Tibial nerve (tissue), 4 donors: ENCODE measurements around the gene ANGPTL8. TPM values are rescaled to one million over a fixed set of nuclear protein-coding genes. Genes with fewer than 3 reads are reported as not detected.
A peak's percentile ranks its signal among the peaks of the same experiment; 100 is the strongest.

Experiments
- DNase-seq, 2 donors: peaks; one replicate each; pipeline ENCODE4 v3.0.0-alpha.2; 2019; ENCODE audit warnings: low spot score in 2 of 2
- H3K27ac ChIP-seq, 4 donors: fragments of 200-600 bp; sonication (generic) in 3 of 4; one replicate each; pipeline ENCODE4 v1.5.1; 2017 to 2019; ENCODE audit warnings: mild to moderate bottlenecking in 1 of 4
- H3K27me3 ChIP-seq, 2 donors: fragments of 200-600 bp; sonication (generic) in 1 of 2; one replicate each; pipeline versions ENCODE4 v1.5.1 to v1.6.0; 2017 to 2019
- H3K36me3 ChIP-seq, 3 donors: fragments of 200-600 bp; sonication (generic); one replicate each; pipeline ENCODE4 v1.5.1; 2018 to 2019
- H3K4me1 ChIP-seq, 4 donors: fragments of 200-600 bp; sonication (generic) in 3 of 4; one replicate each; pipeline ENCODE4 v1.5.1; 2017 to 2019
- H3K4me3 ChIP-seq, 4 donors: fragments of 200-600 bp; sonication (generic) in 3 of 4; one replicate each; pipeline ENCODE4 v1.5.1; 2017 to 2019; ENCODE audit warnings: mild to moderate bottlenecking in 1 of 4, moderate library complexity in 1 of 4
- H3K9me3 ChIP-seq, 4 donors: fragments of 200-600 bp; sonication (generic) in 3 of 4; one replicate each; pipeline ENCODE4 v1.5.1; 2017 to 2019
- EP300 ChIP-seq, 2 donors: sonication (generic); formaldehyde crosslinking; IDR thresholded peaks; one replicate each; pipeline ENCODE4 v1.6.1; 2017; ENCODE audit warnings: antibody characterized with exemption in 2 of 2, mild to moderate bottlenecking in 1 of 2
- POLR2A ChIP-seq, 2 donors: fragments of 450-650 bp; IDR thresholded peaks; one replicate each; pipeline ENCODE4 v1.6.1; 2017; ENCODE audit warnings: antibody characterized with exemption in 2 of 2, mild to moderate bottlenecking in 2 of 2, moderate library complexity in 2 of 2
- WGBS, 2 donors: methylation state at CpG; one replicate each; pipeline ENCODE4 v1.1.5; 2018; 5-methylcytosine and 5-hydroxymethylcytosine counted together
- total RNA-seq, 4 donors: library from RNA; depleted of rRNA; stranded (reverse); fragments of >200 nt; gene quantifications; one replicate each; pipeline ENCODE4 v1.1.0, GENCODE V29; 2016
- TF ChIP-seq, protein P1 (sequence below), 5 experiments: fragments of 200-600 bp in 3 of 5; fragments of 450-650 bp in 2 of 5; sonication (generic) in 3 of 5; IDR thresholded peaks; one replicate each; pipeline ENCODE4 v1.5.1; 2016 to 2019; ENCODE audit warnings: antibody characterized with exemption in 5 of 5, mild to moderate bottlenecking in 3 of 5, moderate library complexity in 2 of 5

ANGPTL8 gene, protein sequence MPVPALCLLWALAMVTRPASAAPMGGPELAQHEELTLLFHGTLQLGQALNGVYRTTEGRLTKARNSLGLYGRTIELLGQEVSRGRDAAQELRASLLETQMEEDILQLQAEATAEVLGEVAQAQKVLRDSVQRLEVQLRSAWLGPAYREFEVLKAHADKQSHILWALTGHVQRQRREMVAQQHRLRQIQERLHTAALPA
- 10 to 100 TPM in 2 of 4 donors, 1 to 10 TPM in 1, not detected in 1; 2.0 to 13.2 (median 10.8) TPM for total RNA-seq

DNA sequence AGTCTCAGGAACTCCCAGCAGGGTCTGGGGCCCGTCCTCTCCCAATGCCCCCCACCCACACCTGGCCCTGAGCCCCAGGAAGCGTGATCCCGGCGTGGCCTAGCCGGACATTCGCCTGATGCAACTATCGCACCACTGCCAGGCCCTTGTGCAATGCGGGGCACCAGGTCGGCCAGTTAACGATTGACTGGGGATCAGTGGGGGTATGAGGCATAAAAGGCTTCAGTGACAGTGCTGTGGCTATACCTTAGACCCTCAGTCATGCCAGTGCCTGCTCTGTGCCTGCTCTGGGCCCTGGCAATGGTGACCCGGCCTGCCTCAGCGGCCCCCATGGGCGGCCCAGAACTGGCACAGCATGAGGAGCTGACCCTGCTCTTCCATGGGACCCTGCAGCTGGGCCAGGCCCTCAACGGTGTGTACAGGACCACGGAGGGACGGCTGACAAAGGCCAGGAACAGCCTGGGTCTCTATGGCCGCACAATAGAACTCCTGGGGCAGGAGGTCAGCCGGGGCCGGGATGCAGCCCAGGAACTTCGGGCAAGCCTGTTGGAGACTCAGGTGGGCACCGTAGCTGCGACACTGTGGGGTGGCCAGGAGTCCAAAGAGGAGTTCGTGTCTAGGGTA is at the start of gene ANGPTL8:
ANGPTL8 (plus strand) TSS at position 243 of the 624 bp plus-strand sequence; CDS start at position 262, 19 bp downstream.
- Histone ChIP-seq H3K4me3 (no peak within 1 kb of the TSS), H3K4me1 (peaks cover 0 to 10% (median 2%) of the 10 kb centered on the region in 4 donors), H3K9me3 (peaks cover 0 to 13% (median 0%) of the 10 kb centered on the region in 4 donors), H3K27me3 (no peaks in the 10 kb centered on the region), H3K36me3 (peaks cover 0 to 72% (median 0%) of the 10 kb centered on the region in 3 donors), H3K27ac (no peak within 1 kb of the TSS)
- DNase-seq, result no peak
- WGBS, 2 donors, result 90 to 94% methylated on average over 17 to 18 of the region's 23 CpGs
- TF ChIP-seq, protein P1, sequence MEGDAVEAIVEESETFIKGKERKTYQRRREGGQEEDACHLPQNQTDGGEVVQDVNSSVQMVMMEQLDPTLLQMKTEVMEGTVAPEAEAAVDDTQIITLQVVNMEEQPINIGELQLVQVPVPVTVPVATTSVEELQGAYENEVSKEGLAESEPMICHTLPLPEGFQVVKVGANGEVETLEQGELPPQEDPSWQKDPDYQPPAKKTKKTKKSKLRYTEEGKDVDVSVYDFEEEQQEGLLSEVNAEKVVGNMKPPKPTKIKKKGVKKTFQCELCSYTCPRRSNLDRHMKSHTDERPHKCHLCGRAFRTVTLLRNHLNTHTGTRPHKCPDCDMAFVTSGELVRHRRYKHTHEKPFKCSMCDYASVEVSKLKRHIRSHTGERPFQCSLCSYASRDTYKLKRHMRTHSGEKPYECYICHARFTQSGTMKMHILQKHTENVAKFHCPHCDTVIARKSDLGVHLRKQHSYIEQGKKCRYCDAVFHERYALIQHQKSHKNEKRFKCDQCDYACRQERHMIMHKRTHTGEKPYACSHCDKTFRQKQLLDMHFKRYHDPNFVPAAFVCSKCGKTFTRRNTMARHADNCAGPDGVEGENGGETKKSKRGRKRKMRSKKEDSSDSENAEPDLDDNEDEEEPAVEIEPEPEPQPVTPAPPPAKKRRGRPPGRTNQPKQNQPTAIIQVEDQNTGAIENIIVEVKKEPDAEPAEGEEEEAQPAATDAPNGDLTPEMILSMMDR (IDR thresholded peaks at IDR 0.05), result no peak
- TF ChIP-seq EP300 (IDR thresholded peaks at IDR 0.05) (no peak), POLR2A (IDR thresholded peaks at IDR 0.05) (no peak)

DNA sequence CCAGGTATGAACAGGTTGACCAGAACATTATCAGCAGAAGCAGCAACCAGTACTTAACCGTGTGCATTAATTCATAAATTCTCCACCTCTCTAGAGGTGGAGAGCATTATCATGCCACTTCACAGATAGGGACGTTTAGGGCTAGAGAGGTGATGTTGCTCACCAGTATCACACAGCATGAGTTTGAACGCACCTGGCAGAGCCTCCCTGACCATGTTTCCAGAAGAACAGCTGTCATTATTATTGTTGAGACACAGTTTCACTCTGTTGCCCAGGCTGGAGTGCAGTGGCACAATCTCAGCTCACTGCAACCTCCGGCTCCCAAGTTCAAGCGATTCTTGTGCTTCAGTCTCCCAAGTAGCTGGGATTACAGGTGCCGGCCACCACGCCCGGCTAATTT is 48.9 kb upstream of the ANGPTL8 start:
- no peaks in the 10 kb centered on the region for H3K27me3 ChIP-seq
- TF ChIP-seq, protein P1 (IDR thresholded peaks at IDR 0.05), result no peak
- TF ChIP-seq EP300 (IDR thresholded peaks at IDR 0.05) (no peak), POLR2A (IDR thresholded peaks at IDR 0.05) (no peak)
- H3K4me1 ChIP-seq, result peaks cover 0 to 99% (median 51%) of the 10 kb centered on the region in 4 donors
- 69 to 87% methylated on average over 8 of the region's 8 CpGs for WGBS, 2 donors
- no peak for DNase-seq
- no peaks in the 10 kb centered on the region for H3K9me3 ChIP-seq
- H3K36me3 ChIP-seq, result peaks cover 0 to 90% (median 16%) of the 10 kb centered on the region in 3 donors
- peak overlapping the region; percentile 15 to 58 (median 50) for H3K27ac ChIP-seq
- H3K4me3 ChIP-seq, result no peak overlapping the region

DNA sequence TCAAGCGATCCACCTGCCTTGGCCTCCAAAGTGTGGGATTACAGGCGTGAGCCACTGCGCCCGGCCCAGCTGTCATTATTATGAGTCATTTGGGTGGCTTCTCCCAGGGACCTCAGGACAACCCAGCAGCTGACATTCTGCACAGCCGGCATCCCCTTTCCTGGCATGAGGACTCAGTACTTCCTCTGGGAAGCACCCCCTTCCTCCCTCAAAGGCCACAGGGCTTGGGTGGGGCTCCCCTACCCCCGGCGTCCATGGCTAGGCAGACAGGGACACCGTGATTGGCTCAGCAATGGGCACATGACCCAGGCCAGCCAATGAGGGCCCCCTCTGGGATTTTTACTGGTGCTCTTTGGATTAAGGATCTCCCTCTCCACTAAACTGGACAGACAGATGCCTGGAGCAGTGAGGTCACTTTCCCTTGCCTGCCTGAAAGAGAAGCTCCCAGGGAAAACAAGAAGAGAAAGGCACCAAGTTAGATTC is 48.1 kb upstream of the ANGPTL8 start:
- Histone ChIP-seq H3K36me3 (peaks cover 0 to 82% (median 16%) of the 10 kb centered on the region in 3 donors), H3K27ac (peak overlapping the region; percentile 15 to 58 (median 42)), H3K4me1 (peaks cover 0 to 99% (median 50%) of the 10 kb centered on the region in 4 donors), H3K4me3 (no peak overlapping the region), H3K27me3 (no peaks in the 10 kb centered on the region), H3K9me3 (no peaks in the 10 kb centered on the region)
- peak; percentile 53 to 57 for DNase-seq
- WGBS, 2 donors, result 37 to 53% methylated on average over 7 of the region's 8 CpGs
- peak in 1 of 2 donors; percentile 36 for TF ChIP-seq EP300 (IDR thresholded peaks at IDR 0.05)
- TF ChIP-seq, protein P1 (IDR thresholded peaks at IDR 0.05), result no peak

DNA sequence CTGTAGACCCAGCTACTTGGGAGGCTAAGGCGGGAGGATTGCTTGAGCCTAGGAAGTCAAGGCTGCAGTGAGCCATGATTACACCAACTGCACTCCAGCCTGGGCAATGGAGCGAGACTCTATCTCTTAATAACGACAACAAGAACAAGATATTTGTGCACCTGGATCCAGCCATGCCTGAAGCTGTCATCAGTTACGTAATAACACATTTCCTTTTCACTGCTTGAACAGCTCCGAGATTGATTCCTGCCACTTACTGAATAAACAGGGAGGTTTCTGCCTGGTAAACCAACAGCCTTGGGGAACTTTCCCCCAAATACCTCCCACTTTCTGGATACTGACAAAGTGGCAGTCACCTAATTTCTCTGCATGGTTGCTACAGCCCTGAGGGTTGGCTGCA is 47.5 kb upstream of the ANGPTL8 start:
- H3K4me1 ChIP-seq, result peaks cover 0 to 99% (median 49%) of the 10 kb centered on the region in 4 donors
- TF ChIP-seq POLR2A (IDR thresholded peaks at IDR 0.05) (no peak), EP300 (IDR thresholded peaks at IDR 0.05) (no peak)
- TF ChIP-seq, protein P1 (IDR thresholded peaks at IDR 0.05), result no peak
- DNase-seq, result no peak
- 86 to 88% methylated on average over 5 of the region's 5 CpGs for WGBS, 2 donors
- H3K27me3 ChIP-seq, result no peaks in the 10 kb centered on the region
- H3K27ac ChIP-seq, result peak overlapping the region in 3 of 4 donors; percentile 26 to 58 (median 58)
- H3K9me3 ChIP-seq, result no peaks in the 10 kb centered on the region
- peaks cover 0 to 76% (median 16%) of the 10 kb centered on the region in 3 donors for H3K36me3 ChIP-seq
- H3K4me3 ChIP-seq, result no peak overlapping the region
